ENCODE measurements around the gene GTF3A.

GTF3A gene

GRCh38 chr13:27474751-27475268 lies 50.4 kb downstream of the GTF3A start:
- TF ChIP-seq, protein P1, sequence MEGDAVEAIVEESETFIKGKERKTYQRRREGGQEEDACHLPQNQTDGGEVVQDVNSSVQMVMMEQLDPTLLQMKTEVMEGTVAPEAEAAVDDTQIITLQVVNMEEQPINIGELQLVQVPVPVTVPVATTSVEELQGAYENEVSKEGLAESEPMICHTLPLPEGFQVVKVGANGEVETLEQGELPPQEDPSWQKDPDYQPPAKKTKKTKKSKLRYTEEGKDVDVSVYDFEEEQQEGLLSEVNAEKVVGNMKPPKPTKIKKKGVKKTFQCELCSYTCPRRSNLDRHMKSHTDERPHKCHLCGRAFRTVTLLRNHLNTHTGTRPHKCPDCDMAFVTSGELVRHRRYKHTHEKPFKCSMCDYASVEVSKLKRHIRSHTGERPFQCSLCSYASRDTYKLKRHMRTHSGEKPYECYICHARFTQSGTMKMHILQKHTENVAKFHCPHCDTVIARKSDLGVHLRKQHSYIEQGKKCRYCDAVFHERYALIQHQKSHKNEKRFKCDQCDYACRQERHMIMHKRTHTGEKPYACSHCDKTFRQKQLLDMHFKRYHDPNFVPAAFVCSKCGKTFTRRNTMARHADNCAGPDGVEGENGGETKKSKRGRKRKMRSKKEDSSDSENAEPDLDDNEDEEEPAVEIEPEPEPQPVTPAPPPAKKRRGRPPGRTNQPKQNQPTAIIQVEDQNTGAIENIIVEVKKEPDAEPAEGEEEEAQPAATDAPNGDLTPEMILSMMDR (IDR thresholded peaks at IDR 0.05; ENCODE audit: low read depth, low read length), result no peak
- TF ChIP-seq MAX (IDR thresholded peaks at IDR 0.05; ENCODE audit: low read depth, low read length), result no peak
- TF ChIP-seq MYC (IDR thresholded peaks at IDR 0.05; ENCODE audit: low read depth, low read length), result no peak
- no peak for TF ChIP-seq POLR2A (IDR thresholded peaks at IDR 0.05; ENCODE audit: extremely low read depth, insufficient read length)
- no peak overlapping the region for H3K4me3 ChIP-seq (ENCODE audit: low read depth, low read length)
- DNase-seq (ENCODE audit: low read depth), result no peak

- TF ChIP-seq, protein P1 (IDR thresholded peaks at IDR 0.05; ENCODE audit: low read depth, low read length), result no peak
- peak; percentile 25 for DNase-seq (ENCODE audit: low read depth)
- no peak overlapping the region for H3K4me3 ChIP-seq (ENCODE audit: low read depth, low read length)
These were observed 52.7 kb downstream of the GTF3A start for GRCh38 chr13:27476943-27477703.

- TF ChIP-seq, protein P1 (IDR thresholded peaks at IDR 0.05; ENCODE audit: low read depth, low read length), result peak; percentile 78
- no peak for TF ChIP-seq MYC (IDR thresholded peaks at IDR 0.05; ENCODE audit: low read depth, low read length)
- peak; percentile 93 for TF ChIP-seq MAX (IDR thresholded peaks at IDR 0.05; ENCODE audit: low read depth, low read length)
- H3K4me3 ChIP-seq (ENCODE audit: low read depth, low read length), result no peak overlapping the region
- peak; percentile 56 for DNase-seq (ENCODE audit: low read depth)
These were observed 57.3 kb downstream of the GTF3A start for GRCh38 chr13:27481766-27482165.

GRCh38 chr13:27482983-27483382 lies 58.6 kb downstream of the GTF3A start:
- peak; percentile 56 for DNase-seq (ENCODE audit: low read depth)
- TF ChIP-seq POLR2A (IDR thresholded peaks at IDR 0.05; ENCODE audit: extremely low read depth, insufficient read length), result no peak
- TF ChIP-seq MAX (IDR thresholded peaks at IDR 0.05; ENCODE audit: low read depth, low read length), result no peak
- TF ChIP-seq MYC (IDR thresholded peaks at IDR 0.05; ENCODE audit: low read depth, low read length), result no peak
- TF ChIP-seq, protein P1 (IDR thresholded peaks at IDR 0.05; ENCODE audit: low read depth, low read length), result no peak
- H3K4me3 ChIP-seq (ENCODE audit: low read depth, low read length), result no peak overlapping the region

DNA sequence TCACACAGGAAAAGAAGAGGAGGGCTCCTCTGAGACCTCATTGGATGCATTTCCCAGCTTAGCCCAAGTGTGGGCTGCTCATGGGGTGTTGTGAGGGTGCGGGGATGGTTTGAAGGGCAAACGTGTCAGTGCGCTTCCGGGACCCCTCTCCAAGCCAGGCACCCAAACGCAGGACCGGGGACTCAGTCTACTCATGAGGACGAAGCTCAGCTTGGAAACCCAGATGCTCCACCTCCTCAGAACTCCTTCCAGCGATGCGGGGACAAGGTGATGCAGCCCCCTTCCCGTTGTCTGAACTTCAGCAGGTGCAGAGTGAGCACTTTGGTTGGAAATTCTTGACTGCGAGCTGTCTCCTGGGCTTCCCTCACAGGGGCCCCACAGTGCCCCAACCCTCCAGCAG lies 59.0 kb downstream of the GTF3A start:
- DNase-seq (ENCODE audit: low read depth), result no peak
- TF ChIP-seq MAX (IDR thresholded peaks at IDR 0.05; ENCODE audit: low read depth, low read length), result no peak
- no peak overlapping the region for H3K4me3 ChIP-seq (ENCODE audit: low read depth, low read length)
